Mesodermal cell (in vitro differentiated cells): Measurements from ENCODE around the gene KLHDC10.

Experiments used
- H3K27ac ChIP-seq: 2 replicates; pipeline ENCODE4 v1.7.0; 2013; ENCODE audit warnings: mild to moderate bottlenecking, low read depth, low read length, moderate library complexity; ENCODE audit not compliant: severe bottlenecking
- H3K36me3 ChIP-seq: 2 replicates; pipeline ENCODE4 v1.7.1; 2013; ENCODE audit warnings: mild to moderate bottlenecking, low read length, moderate library complexity; ENCODE audit not compliant: control insufficient read depth, insufficient read depth
- H3K4me1 ChIP-seq: one replicate; pipeline ENCODE4 v1.7.1; 2013; ENCODE audit warnings: mild to moderate bottlenecking, low read length; ENCODE audit not compliant: insufficient read depth, control insufficient read depth, poor library complexity, severe bottlenecking
- H3K4me3 ChIP-seq: 2 replicates; pipeline ENCODE4 v1.7.0; 2013; ENCODE audit warnings: low read length, control low read depth, mild to moderate bottlenecking; ENCODE audit not compliant: insufficient read depth, poor library complexity, severe bottlenecking; ENCODE audit errors: extremely low read depth
- H3K9me3 ChIP-seq: 2 replicates; pipeline ENCODE4 v1.7.1; 2013; ENCODE audit warnings: mild to moderate bottlenecking, low read length, moderate library complexity; ENCODE audit not compliant: control insufficient read depth
- WGBS, 2 experiments: methylation state at CpG; one replicate each; pipeline ENCODE4 v1.1.5; 2013; ENCODE audit warnings: missing lambda C conversion rate in 2 of 2; ENCODE audit not compliant: insufficient coverage in 2 of 2; 5-methylcytosine and 5-hydroxymethylcytosine counted together

KLHDC10 gene

DNA sequence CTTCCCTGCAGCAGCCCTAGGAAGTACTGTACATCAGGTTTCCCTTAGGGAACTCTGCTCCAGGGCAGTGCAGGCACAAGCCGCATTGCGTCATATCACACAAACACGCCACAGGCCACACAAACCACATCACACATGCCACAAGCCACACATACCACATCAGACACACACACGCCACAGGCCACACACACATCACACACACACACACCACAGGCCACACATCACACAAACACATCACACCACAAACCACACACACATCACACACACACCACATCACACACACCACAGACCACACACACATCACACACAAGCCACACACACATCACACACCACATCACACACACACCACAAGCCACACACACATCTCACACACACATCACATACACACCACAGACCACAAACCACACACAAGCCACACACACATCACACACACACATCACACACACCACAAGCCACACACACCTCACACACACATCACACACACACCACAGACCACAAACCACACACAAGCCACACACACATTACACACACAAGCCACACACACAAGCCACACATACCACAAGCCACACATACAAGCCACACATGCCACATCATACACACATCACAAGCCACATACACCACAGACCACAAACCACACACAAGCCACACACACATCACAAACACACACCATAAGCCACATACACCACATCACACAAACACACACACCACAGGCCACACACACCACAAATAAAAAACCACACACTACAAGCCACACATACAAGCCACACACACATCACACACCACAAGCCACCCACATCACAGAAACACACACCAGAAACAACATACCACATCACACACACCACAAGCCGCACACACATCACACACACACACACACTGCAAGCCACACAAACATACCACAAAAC lies 81.5 kb downstream of the KLHDC10 start:
- Histone ChIP-seq H3K27ac (no peak overlapping the region), H3K9me3 (no peaks in the 10 kb centered on the region), H3K4me1 (no peaks in the 10 kb centered on the region), H3K36me3 (no peaks in the 10 kb centered on the region), H3K4me3 (no peak overlapping the region)
- WGBS, 2 experiments, result 78 to 89% methylated on average over 3 to 5 of the region's 5 CpGs

DNA sequence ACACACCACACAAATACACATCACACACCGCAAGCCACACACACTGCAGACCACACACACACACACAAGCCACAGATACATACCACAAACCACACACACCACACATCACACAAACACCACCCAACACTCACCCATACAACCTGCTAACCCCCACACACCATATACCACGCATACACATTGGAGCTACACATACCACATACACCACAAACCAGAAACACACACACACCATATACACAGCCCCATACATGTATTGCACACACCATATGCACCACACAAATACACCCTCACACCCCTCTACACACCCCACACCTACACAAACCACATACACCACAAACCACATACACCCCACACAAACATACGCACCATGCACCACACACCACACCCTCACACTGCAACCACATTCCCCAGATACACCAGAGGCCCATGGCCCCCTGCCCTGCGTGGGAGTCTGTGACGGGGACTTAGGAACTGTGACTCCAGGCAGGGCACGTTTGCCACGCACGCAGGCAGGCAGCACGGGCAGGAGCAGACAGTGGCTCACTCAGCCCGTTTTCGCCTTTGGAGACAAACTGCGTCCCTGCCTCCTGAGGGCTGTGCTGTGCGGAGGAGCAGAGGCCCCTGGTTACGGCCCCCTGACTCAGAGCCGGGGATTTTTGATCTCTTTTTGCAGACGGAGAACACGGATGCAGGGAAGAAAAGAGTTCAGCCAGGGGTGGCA lies 82.3 kb downstream of the KLHDC10 start:
- Histone ChIP-seq H3K9me3 (no peaks in the 10 kb centered on the region), H3K4me1 (no peaks in the 10 kb centered on the region), H3K36me3 (peaks cover 3% of the 10 kb centered on the region), H3K27ac (peak overlapping the region; percentile 3), H3K4me3 (no peak overlapping the region)
- 91 to 92% methylated on average over 16 to 17 of the region's 17 CpGs for WGBS, 2 experiments

DNA sequence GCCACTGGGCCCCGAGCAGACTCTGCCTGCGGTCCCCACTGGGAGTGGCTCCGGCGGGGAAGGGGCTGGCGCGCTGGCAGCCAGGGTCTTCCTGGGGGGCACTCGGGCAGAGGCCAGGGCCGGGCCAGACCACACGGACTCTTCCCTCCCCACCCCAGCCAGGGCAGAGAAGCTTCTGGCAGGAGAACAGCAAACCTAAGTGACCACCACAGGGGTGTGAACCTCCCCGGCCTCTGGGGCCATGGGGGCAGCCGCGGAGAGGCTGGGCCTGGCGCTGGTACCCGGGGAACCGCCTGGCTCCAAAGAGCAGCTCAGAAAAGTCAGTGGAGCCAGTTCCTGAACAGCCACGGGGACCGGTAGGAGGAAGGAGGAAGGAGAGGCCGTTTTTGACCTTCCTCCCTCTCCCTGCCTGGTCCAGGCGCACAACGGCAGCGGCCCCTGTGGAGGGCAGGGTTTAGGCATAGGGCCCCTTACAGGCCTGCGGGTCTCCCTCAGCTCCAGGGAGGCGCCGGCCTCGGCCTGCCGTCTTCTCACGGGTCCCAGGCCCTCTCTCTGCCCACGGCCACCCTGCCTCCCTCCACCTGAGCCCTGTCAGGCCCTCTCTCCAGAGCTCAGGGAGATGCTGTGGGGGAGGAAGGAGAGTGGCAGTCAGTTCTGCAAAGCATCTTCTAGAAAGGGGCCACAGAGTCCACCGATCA lies 83.0 kb downstream of the KLHDC10 start:
- Histone ChIP-seq H3K27ac (peak overlapping the region; percentile 3), H3K36me3 (peaks cover 6% of the 10 kb centered on the region), H3K9me3 (no peaks in the 10 kb centered on the region), H3K4me3 (no peak overlapping the region), H3K4me1 (no peaks in the 10 kb centered on the region)
- WGBS, 2 experiments, result 93% methylated on average over 12 to 24 of the region's 29 CpGs

DNA sequence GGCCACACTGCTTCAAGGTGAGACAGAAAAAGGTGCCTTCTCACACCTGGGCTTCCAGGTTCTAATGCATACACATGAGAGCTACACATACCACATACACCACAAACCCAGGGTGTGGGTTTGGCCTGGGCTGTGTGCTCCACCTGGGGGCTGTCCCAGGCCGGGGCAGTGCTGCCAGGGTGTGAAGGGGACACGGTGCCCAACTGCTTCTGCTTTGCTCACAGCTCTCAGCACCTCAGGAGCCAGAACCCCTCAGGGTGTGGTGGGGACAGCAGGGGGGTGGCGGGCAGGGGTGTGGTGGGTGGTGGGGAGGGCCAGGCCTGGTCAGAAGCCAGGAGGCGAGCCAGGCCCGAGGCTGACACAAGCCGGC lies 83.8 kb downstream of the KLHDC10 start:
- 98 to 100% methylated on average over 4 to 5 of the region's 6 CpGs for WGBS, 2 experiments
- Histone ChIP-seq H3K27ac (no peak overlapping the region), H3K4me3 (no peak overlapping the region), H3K4me1 (no peaks in the 10 kb centered on the region), H3K9me3 (no peaks in the 10 kb centered on the region), H3K36me3 (peaks cover 6% of the 10 kb centered on the region)

DNA sequence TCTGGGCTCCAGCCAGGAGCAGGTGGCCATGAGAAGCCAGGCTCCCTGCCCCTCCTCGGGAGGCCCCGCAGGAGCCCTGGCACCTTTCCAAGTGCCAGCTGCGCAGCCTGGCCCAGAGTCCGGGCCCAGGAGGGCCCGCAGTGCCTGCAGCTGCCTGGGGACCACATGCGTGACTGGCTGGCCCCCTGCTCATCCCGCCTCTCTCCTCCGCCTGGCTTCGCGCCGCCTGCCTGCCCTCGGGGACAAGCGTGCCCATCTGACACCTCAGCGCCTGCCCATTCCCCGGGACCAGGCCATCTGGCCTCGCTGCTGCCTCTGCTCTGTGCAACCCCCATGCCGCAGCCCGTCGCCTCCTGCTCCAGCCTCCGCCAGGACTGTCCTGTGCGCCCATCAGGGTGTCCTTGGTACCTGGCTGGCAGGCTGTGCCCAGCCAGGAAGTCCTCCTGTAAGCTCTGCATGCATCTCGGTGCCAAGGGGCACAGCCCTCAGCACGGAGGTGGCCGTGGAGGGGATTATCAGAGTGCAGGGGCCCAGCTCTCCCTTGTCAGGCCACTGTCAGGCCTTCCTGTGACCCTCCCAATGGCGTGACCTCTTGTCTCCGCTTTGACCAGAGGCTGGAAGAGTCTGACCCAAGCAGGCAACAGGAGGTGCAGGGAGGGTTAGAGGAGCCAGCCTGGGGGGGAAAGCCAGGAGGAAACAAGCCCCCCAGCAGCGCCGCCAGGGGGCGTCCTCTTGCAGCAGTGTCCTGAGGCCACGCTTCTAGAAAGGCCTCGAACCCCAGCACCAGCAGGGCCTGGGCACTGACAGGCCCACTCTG lies 84.4 kb downstream of the KLHDC10 start:
- Histone ChIP-seq H3K36me3 (peaks cover 11% of the 10 kb centered on the region), H3K4me1 (no peaks in the 10 kb centered on the region), H3K9me3 (no peaks in the 10 kb centered on the region), H3K4me3 (no peak overlapping the region), H3K27ac (no peak overlapping the region)
- 88% methylated on average over 31 of the region's 31 CpGs for WGBS, 2 experiments

DNA sequence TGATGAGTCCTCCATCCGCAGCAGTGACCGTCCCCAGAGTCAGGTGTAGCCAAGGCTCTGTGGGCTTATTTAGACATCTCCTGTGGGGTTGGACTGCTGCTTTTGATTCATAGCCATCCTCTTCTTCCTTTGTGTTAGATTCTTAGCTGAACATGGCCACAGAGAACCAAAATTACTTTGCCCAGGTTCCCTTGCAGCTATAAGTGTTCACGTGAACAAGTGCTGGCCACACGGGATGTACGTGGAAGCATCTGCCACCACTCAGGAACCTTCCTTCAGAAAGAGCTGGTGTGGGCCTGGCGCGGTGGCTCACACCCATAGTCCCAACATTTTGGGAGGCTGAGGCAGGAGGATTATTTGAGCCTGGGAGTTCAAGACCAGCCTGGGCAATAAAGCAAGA lies 85.8 kb downstream of the KLHDC10 start:
- no peaks in the 10 kb centered on the region for H3K9me3 ChIP-seq
- H3K36me3 ChIP-seq, result peaks cover 25% of the 10 kb centered on the region
- no peak overlapping the region for H3K27ac ChIP-seq
- no peak overlapping the region for H3K4me3 ChIP-seq
- no peaks in the 10 kb centered on the region for H3K4me1 ChIP-seq
- 83 to 100% methylated on average over 5 to 7 of the region's 7 CpGs for WGBS, 2 experiments

DNA sequence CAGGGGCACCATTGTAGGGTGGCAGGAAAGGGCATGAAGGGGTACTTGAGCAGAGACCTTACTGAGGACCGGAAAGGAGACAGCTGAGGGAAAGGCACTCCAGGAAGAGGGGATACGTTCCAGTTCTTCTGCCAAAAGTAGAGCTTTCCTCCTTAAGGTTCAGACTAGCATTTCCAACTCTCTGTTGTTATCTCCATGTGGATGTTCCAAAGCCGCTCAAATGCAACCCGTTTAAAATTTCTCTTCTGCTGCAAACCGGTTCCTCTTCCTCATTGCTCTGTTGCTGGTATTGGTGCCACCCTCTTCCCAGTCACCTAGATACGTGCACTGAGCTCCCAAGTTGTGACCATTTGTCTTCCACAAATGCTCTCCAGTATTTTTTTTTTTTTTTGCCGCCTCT lies 87.4 kb downstream of the KLHDC10 start:
- no peaks in the 10 kb centered on the region for H3K4me1 ChIP-seq
- WGBS, 2 experiments, result 95 to 97% methylated on average over 5 to 6 of the region's 7 CpGs
- no peaks in the 10 kb centered on the region for H3K9me3 ChIP-seq
- H3K36me3 ChIP-seq, result peaks cover 37% of the 10 kb centered on the region
- H3K4me3 ChIP-seq, result no peak overlapping the region
- H3K27ac ChIP-seq, result no peak overlapping the region

DNA sequence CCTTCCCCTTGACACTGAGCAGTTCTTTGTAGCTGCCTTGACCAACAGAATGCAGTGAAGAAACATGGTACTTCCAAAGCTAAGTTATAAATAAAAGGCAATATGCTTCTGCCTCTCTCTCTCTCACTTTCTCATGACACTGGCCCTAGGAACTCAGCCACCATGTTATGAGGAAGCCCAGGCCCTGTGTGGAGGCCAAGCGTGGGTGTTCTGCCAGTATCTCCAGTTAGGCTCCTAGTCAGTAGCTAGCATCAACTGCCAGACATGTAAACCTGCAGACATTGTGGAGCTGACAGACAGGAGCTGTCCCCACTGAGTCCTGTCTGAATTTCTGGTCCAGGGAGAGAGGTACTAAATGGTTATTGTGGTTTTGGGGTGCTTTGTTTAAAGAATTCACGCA lies 89.7 kb downstream of the KLHDC10 start:
- 100% methylated on average over 2 of the region's 2 CpGs for WGBS, 2 experiments
- Histone ChIP-seq H3K27ac (no peak overlapping the region), H3K36me3 (peaks cover 47% of the 10 kb centered on the region), H3K4me1 (no peaks in the 10 kb centered on the region), H3K9me3 (no peaks in the 10 kb centered on the region), H3K4me3 (no peak overlapping the region)

DNA sequence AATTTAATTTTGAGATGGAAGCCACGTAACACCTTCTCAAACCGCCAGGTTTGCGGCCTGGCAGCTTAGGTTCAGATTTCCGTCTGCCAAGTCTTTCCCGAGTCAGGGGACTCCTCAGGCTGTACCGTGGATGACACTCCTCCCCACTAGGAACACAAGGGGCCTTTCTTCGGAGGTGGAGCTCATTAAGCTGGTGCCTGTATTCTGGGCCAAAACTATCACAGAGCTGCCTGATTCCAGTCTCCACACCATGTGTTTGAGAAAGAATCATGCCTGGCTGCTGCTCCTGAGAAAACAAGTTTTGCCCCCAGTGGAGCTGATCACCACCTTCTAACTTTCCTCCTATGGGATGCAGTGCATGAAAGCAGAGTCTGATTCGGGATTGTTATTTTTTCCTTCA lies 90.1 kb downstream of the KLHDC10 start:
- Histone ChIP-seq H3K36me3 (peaks cover 47% of the 10 kb centered on the region), H3K4me1 (no peaks in the 10 kb centered on the region), H3K27ac (no peak overlapping the region), H3K9me3 (no peaks in the 10 kb centered on the region), H3K4me3 (no peak overlapping the region)
- WGBS, 2 experiments, result 95 to 98% methylated on average over 7 to 8 of the region's 8 CpGs

DNA sequence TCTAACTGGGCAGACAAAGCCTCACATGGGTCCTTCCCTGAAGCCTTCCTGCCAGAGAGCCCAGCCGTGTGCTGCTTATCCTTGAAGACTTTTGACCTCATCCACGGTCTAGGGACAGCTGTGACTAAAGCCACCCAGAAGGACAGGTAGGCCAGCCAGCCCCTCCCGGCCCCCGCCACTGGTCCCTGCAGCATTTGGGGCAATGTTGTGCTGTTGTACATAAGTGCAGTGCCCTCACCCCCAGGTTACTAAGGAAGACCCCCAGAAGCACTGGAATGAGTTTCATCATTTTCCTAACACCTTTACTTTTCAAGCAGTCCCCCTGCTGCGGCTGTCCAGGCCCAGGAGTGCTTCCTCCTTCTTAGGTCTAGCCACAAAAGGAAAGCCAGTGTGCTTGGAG lies 91.9 kb downstream of the KLHDC10 start:
- Histone ChIP-seq H3K4me1 (no peaks in the 10 kb centered on the region), H3K36me3 (peaks cover 52% of the 10 kb centered on the region), H3K27ac (no peak overlapping the region), H3K4me3 (no peak overlapping the region), H3K9me3 (no peaks in the 10 kb centered on the region)
- WGBS, 2 experiments, result 97 to 100% methylated on average over 2 to 5 of the region's 5 CpGs
